ENCODE data around the gene CCDC148.

The CCDC148 gene

DNA sequence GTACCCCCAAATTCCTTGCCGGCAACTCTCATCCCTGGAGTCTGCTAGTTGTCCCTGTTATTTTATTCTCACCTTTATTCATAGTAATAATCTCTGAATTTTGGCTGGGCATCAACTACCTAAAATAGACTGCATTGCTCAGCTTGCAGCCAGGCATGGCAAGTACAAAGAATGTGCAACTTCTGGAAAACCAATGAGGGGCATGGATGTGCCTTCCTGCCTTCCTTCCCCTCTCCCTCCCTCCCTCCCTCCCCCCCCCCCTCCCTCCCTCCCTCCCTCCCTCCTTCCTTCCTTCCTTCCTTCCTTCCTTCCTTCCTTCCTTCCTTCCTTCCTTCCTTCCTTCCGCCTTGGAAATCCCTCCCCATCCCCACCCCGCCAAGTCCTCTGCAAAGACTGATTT lies 162.8 kb downstream of the CCDC148 start:
- DNase-seq (ENCODE audit: low read depth): no peak
- TF ChIP-seq POLR2A (IDR thresholded peaks at IDR 0.05; ENCODE audit: extremely low read depth, insufficient read length) (no peak), MYC (IDR thresholded peaks at IDR 0.05; ENCODE audit: low read depth, low read length) (no peak)
- TF ChIP-seq, protein P1, sequence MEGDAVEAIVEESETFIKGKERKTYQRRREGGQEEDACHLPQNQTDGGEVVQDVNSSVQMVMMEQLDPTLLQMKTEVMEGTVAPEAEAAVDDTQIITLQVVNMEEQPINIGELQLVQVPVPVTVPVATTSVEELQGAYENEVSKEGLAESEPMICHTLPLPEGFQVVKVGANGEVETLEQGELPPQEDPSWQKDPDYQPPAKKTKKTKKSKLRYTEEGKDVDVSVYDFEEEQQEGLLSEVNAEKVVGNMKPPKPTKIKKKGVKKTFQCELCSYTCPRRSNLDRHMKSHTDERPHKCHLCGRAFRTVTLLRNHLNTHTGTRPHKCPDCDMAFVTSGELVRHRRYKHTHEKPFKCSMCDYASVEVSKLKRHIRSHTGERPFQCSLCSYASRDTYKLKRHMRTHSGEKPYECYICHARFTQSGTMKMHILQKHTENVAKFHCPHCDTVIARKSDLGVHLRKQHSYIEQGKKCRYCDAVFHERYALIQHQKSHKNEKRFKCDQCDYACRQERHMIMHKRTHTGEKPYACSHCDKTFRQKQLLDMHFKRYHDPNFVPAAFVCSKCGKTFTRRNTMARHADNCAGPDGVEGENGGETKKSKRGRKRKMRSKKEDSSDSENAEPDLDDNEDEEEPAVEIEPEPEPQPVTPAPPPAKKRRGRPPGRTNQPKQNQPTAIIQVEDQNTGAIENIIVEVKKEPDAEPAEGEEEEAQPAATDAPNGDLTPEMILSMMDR (IDR thresholded peaks at IDR 0.05; ENCODE audit: low read depth, low read length): no peak
- TF ChIP-seq, protein P2, sequence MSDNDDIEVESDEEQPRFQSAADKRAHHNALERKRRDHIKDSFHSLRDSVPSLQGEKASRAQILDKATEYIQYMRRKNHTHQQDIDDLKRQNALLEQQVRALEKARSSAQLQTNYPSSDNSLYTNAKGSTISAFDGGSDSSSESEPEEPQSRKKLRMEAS (IDR thresholded peaks at IDR 0.05; ENCODE audit: low read depth, low read length): no peak
- no peak overlapping the region for H3K4me3 ChIP-seq (ENCODE audit: low read depth, low read length)

DNA sequence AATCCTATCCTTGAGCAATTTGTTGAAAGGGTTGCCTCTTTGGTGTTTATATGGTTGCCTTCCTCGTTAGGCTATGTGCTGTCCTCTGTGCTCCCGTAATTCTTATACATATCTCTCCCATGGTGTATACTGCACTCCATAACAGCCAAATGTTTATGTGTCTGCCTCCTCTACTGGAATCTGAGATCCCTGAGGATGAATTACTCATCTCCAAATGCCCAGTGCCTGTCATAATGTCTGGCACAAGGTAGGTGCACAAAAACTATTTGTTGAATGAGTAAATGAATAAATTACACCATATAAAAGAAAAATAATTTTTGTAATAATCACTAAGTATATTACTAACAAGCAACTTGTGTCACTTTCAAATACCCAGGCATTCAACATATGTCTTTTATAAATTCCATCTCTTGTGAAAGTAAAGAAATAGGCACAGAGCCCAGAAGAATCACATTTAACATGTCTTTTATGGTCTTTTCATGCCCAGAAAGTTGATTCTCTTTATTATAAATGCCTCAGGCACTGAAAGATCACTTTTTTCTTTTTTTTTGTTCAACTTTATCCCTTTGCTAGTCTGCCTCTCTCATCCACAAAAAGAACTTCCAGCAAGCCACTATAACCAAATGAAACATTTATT lies 164.9 kb downstream of the CCDC148 start:
- H3K4me3 ChIP-seq (ENCODE audit: low read depth, low read length): no peak overlapping the region
- DNase-seq (ENCODE audit: low read depth): no peak
- TF ChIP-seq, protein P1 (IDR thresholded peaks at IDR 0.05; ENCODE audit: low read depth, low read length): no peak
- TF ChIP-seq, protein P2 (IDR thresholded peaks at IDR 0.05; ENCODE audit: low read depth, low read length): no peak
- no peak for TF ChIP-seq MYC (IDR thresholded peaks at IDR 0.05; ENCODE audit: low read depth, low read length)
- TF ChIP-seq POLR2A (IDR thresholded peaks at IDR 0.05; ENCODE audit: extremely low read depth, insufficient read length): no peak

DNA sequence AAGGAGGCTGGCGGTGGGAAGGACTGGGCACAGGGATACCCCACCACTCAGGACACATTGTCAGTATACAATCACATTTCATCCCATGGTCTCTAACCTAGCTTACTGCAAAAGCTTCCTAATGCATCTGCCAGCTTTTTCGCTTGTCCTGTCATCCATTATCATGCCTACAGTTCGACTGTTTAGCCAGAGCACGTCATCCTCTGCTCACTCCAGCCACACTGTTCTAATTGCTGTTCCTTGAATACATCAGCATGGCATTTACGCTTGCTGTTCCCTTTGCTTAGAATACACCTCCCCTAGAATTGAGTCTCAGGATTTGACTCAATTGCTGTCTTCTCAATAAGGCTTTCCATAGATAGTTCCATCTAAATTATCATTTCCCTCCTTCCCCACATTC lies 166.3 kb downstream of the CCDC148 start:
- TF ChIP-seq POLR2A (IDR thresholded peaks at IDR 0.05; ENCODE audit: extremely low read depth, insufficient read length) (no peak), MYC (IDR thresholded peaks at IDR 0.05; ENCODE audit: low read depth, low read length) (no peak)
- TF ChIP-seq, protein P1 (IDR thresholded peaks at IDR 0.05; ENCODE audit: low read depth, low read length): no peak
- TF ChIP-seq, protein P2 (IDR thresholded peaks at IDR 0.05; ENCODE audit: low read depth, low read length): no peak
- no peak for DNase-seq (ENCODE audit: low read depth)

DNA sequence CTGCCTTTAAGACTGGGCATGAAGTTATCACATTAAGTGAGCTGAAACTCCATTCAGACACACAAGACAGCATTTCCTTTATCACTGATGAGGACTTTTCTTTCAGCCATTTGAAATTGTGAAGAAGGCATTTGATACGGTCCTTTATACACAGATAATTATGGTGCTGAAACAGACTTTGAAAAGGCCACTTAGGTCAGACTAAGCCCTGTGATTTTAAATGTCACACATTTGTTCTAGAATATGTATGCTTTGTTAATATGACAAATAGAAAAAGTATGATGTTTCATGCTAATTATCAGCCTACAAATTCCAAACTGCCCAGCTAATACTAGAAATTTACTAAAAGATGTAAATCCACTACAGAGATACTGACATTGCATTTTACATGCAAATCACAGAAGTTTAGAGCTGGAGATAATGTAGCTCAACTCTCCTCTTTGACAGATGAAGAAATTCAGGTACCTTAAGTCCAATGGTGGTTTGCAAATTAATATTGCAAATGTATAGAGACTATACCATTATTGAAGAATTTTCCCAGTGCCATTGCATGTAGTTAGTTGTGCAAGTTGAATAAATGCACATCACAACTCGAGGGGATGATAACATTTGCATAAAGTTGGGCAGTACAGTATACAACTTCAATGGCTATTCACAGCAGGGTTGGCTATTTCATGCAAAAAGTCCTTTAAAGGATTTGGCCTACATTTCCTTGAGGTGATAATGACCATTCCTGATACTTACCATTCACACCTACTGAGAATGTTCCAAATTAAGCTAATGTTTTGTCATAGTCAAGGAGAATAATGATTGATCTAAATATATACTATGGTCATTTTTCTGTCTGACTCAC lies 179.7 kb downstream of the CCDC148 start:
- TF ChIP-seq MYC (IDR thresholded peaks at IDR 0.05; ENCODE audit: low read depth, low read length): no peak
- TF ChIP-seq, protein P2 (IDR thresholded peaks at IDR 0.05; ENCODE audit: low read depth, low read length): no peak
- TF ChIP-seq, protein P1 (IDR thresholded peaks at IDR 0.05; ENCODE audit: low read depth, low read length): no peak
- no peak for TF ChIP-seq POLR2A (IDR thresholded peaks at IDR 0.05; ENCODE audit: extremely low read depth, insufficient read length)
- no peak for DNase-seq (ENCODE audit: low read depth)

More for the DNA sequence above, 166.3 kb downstream of the CCDC148 start:
- no peak overlapping the region for H3K4me3 ChIP-seq (ENCODE audit: low read depth, low read length)

DNA sequence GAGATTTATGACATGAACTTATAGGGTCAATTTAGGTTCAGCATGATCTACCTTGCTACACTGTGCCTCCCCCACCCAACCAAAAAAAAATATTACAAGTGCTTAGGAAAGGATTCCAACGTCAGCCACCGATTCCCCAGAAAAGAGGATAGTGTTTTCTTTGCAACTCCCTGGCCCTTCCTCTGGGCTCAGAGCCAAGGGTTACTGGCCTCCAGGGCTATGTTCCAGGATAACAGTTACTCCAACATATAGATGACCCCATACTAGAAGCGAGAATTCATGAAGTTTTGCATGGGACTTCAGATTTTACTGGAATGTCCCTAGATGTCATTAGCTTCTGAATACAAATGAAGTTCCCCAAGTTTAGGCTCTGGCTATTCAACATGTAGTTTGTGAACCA lies 182.8 kb downstream of the CCDC148 start:
- TF ChIP-seq MYC (IDR thresholded peaks at IDR 0.05; ENCODE audit: low read depth, low read length) (no peak), POLR2A (IDR thresholded peaks at IDR 0.05; ENCODE audit: extremely low read depth, insufficient read length) (no peak)
- TF ChIP-seq, protein P2 (IDR thresholded peaks at IDR 0.05; ENCODE audit: low read depth, low read length): no peak
- TF ChIP-seq, protein P1 (IDR thresholded peaks at IDR 0.05; ENCODE audit: low read depth, low read length): no peak
- no peak overlapping the region for H3K4me3 ChIP-seq (ENCODE audit: low read depth, low read length)
- DNase-seq (ENCODE audit: low read depth): no peak

More for the DNA sequence above, 179.7 kb downstream of the CCDC148 start:
- H3K4me3 ChIP-seq (ENCODE audit: low read depth, low read length): no peak overlapping the region

Measured in NB4 (cell line).